GM12891 (cell line): ENCODE results near the gene MED13L.

Source experiments
- PAX5 ChIP-seq: IDR thresholded peaks from 2 replicates; pipeline ENCODE4 v1.6.1; 2011; ENCODE audit warnings: low read length, moderate library complexity, mild to moderate bottlenecking; ENCODE audit not compliant: insufficient read depth, severe bottlenecking
- POLR2A ChIP-seq: IDR thresholded peaks from 2 replicates; pipeline ENCODE4 v1.6.1; 2011; ENCODE audit warnings: low read depth, low read length, control low read depth
- POLR2AphosphoS5 ChIP-seq: IDR thresholded peaks from 2 replicates; pipeline ENCODE4 v1.6.1; 2011; ENCODE audit warnings: low read depth, low read length, control low read depth
- SPI1 ChIP-seq: IDR thresholded peaks from 2 replicates; pipeline ENCODE4 v1.6.1; 2011; ENCODE audit warnings: low read depth, low read length, control low read depth
- TAF1 ChIP-seq: IDR thresholded peaks from 2 replicates; pipeline ENCODE4 v1.6.1; 2011; ENCODE audit warnings: low read depth, low read length, control low read depth

DNA sequence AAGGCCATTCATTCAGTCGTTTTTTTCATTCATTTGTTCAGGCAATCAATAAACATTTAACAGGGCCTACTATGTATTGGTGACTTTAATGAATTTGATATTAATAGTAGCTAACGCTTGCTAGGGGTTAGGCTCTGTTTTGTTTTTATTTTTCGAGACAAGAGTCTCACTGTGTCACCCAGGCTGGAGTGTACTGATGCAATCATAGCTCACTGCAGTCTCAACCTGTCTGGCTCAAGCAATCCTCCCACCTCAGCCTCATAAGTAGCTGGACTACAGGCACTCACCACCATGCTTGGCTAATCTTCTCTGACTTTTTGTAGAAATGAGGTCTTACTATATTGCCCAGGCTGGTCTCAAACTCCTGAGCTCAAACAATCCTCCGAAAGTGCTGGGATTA, 25.6 kb upstream of the MED13L start:
- TF ChIP-seq POLR2A (no peak), POLR2AphosphoS5 (no peak), TAF1 (no peak), SPI1 (no peak), PAX5 (no peak)
